WTC11 (cell line): ENCODE results near the gene KLK12. TPM values are rescaled to one million over a fixed set of nuclear protein-coding genes. Genes with fewer than 3 reads are reported as not detected.

Experiments used
- ATAC-seq: fragments of 200-7000 bp; cut with Tn5 transposase; 2 replicates; pipeline ENCODE4 v1.10.0; 2021; ENCODE audit warnings: mild to moderate bottlenecking, moderate library complexity
- CTCF ChIA-PET: fragments of 300-600 bp; sonication (Branson Sonifier 250); formaldehyde crosslinking; loops from one replicate; lab custom pipeline; 2021; ENCODE audit warnings: antibody characterized with exemption; lab: Charles Lee
- POLR2A ChIA-PET: fragments of 350-600 bp; sonication (Branson Sonifier 250); formaldehyde crosslinking; loops from one replicate; lab custom pipeline; 2021; ENCODE audit warnings: antibody characterized with exemption; lab: Charles Lee
- DNase-seq: peaks from one replicate; pipeline ENCODE4 v3.0.0; 2021; ENCODE audit warnings: low spot score
- H3K27ac Mint-ChIP-seq: 2 replicates; pipeline ENCODE4 v1.8.0; 2021; ENCODE audit warnings: mixed read lengths
- H3K27me3 Mint-ChIP-seq: 2 replicates; pipeline ENCODE4 v1.8.0; 2021; ENCODE audit warnings: low read depth, mild to moderate bottlenecking, moderate library complexity, mixed read lengths
- H3K36me3 Mint-ChIP-seq: 2 replicates; pipeline ENCODE4 v1.8.0; 2021; ENCODE audit warnings: mixed read lengths
- H3K4me1 Mint-ChIP-seq: 2 replicates; pipeline ENCODE4 v1.8.0; 2022; ENCODE audit warnings: mixed read lengths
- H3K4me3 Mint-ChIP-seq: 2 replicates; pipeline ENCODE4 v1.8.0; 2021; ENCODE audit warnings: mild to moderate bottlenecking, moderate library complexity, mixed read lengths
- H3K9me3 Mint-ChIP-seq: 2 replicates; pipeline ENCODE4 v1.8.0; 2021; ENCODE audit warnings: mixed read lengths
- ATF2 ChIP-seq: sonication (generic); formaldehyde crosslinking; IDR thresholded peaks from 2 replicates; pipeline ENCODE4 v1.8.1; 2022; ENCODE audit warnings: low read depth, missing genetic modification reagents, borderline replicate concordance
- CTCF ChIP-seq: fragments of 200-600 bp; IDR thresholded peaks from 2 replicates; pipeline ENCODE4 v1.8.0; 2022; ENCODE audit warnings: antibody characterized with exemption
- FOXP4 ChIP-seq: sonication (generic); formaldehyde crosslinking; IDR thresholded peaks from 2 replicates; pipeline ENCODE4 v1.8.0; 2022; ENCODE audit warnings: mild to moderate bottlenecking, missing genetic modification reagents
- JAZF1 ChIP-seq: fragments of 250-450 bp; sonication (Bioruptor Pico); IDR thresholded peaks from 2 replicates; pipeline ENCODE4 v1.9.0; 2021; ENCODE audit warnings: moderate library complexity, mild to moderate bottlenecking, inconsistent platforms
- JUN ChIP-seq: sonication (generic); formaldehyde crosslinking; IDR thresholded peaks from 2 replicates; pipeline ENCODE4 v1.8.0; 2023; ENCODE audit warnings: mild to moderate bottlenecking, missing genetic modification reagents
- KAT7 ChIP-seq: sonication (generic); formaldehyde crosslinking; IDR thresholded peaks from 2 replicates; pipeline ENCODE4 v1.8.1; 2023; ENCODE audit warnings: missing genetic modification reagents, mild to moderate bottlenecking, borderline replicate concordance
- STAT6 ChIP-seq: sonication (generic); formaldehyde crosslinking; conservative IDR thresholded peaks from 2 replicates; pipeline ENCODE4 v1.8.1; 2023; ENCODE audit warnings: mild to moderate bottlenecking, low read depth, missing genetic modification reagents, moderate library complexity
- TEAD4 ChIP-seq: sonication (generic); formaldehyde crosslinking; IDR thresholded peaks from 2 replicates; pipeline ENCODE4 v1.8.0; 2022; ENCODE audit warnings: mild to moderate bottlenecking, missing genetic modification reagents
- ZBTB21 ChIP-seq: sonication (generic); formaldehyde crosslinking; IDR thresholded peaks from 2 replicates; pipeline ENCODE4 v1.8.1; 2023; ENCODE audit warnings: mild to moderate bottlenecking, missing genetic modification reagents, borderline replicate concordance
- ZNF138 ChIP-seq: sonication (generic); formaldehyde crosslinking; conservative IDR thresholded peaks from 2 replicates; pipeline ENCODE4 v1.8.1; 2022; ENCODE audit warnings: mild to moderate bottlenecking, moderate library complexity, missing genetic modification reagents
- total RNA-seq: library from RNA; stranded (reverse); gene quantifications from 3 replicates; pipeline ENCODE4 v1.2.3, GENCODE V29; 2021
- TF ChIP-seq, protein P1 (sequence below): sonication (generic); formaldehyde crosslinking; IDR thresholded peaks from 2 replicates; pipeline ENCODE4 v1.8.1; 2023; ENCODE audit warnings: mild to moderate bottlenecking, missing genetic modification reagents, moderate library complexity
- TF ChIP-seq, protein P2 (sequence below): sonication (generic); formaldehyde crosslinking; IDR thresholded peaks from 2 replicates; pipeline ENCODE4 v1.8.1; 2023; ENCODE audit warnings: mild to moderate bottlenecking, missing genetic modification reagents
- TF ChIP-seq, protein P3 (sequence below): sonication (generic); formaldehyde crosslinking; IDR thresholded peaks from 2 replicates; pipeline ENCODE4 v1.8.1; 2022; ENCODE audit warnings: low read depth, mild to moderate bottlenecking, moderate library complexity, missing genetic modification reagents, borderline replicate concordance

The KLK12 gene
- total RNA-seq, 1 experiment from 2014 or later = not detected

- no peak for DNase-seq
- TF ChIP-seq, protein P1, sequence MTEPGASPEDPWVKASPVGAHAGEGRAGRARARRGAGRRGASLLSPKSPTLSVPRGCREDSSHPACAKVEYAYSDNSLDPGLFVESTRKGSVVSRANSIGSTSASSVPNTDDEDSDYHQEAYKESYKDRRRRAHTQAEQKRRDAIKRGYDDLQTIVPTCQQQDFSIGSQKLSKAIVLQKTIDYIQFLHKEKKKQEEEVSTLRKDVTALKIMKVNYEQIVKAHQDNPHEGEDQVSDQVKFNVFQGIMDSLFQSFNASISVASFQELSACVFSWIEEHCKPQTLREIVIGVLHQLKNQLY (CRISPR knock-in tag) = no peak
- no peak for TF ChIP-seq JUN (CRISPR knock-in tag)
- TF ChIP-seq KAT7 (CRISPR knock-in tag) = no peak
- no peak for TF ChIP-seq FOXP4 (CRISPR knock-in tag)
- no peak for TF ChIP-seq STAT6 (CRISPR knock-in tag)
- TF ChIP-seq ATF2 = no peak
- no peak for TF ChIP-seq CTCF
- no peak for TF ChIP-seq ZBTB21
- TF ChIP-seq, protein P2, sequence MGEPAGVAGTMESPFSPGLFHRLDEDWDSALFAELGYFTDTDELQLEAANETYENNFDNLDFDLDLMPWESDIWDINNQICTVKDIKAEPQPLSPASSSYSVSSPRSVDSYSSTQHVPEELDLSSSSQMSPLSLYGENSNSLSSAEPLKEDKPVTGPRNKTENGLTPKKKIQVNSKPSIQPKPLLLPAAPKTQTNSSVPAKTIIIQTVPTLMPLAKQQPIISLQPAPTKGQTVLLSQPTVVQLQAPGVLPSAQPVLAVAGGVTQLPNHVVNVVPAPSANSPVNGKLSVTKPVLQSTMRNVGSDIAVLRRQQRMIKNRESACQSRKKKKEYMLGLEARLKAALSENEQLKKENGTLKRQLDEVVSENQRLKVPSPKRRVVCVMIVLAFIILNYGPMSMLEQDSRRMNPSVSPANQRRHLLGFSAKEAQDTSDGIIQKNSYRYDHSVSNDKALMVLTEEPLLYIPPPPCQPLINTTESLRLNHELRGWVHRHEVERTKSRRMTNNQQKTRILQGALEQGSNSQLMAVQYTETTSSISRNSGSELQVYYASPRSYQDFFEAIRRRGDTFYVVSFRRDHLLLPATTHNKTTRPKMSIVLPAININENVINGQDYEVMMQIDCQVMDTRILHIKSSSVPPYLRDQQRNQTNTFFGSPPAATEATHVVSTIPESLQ (CRISPR knock-in tag) = no peak
- no peak for TF ChIP-seq TEAD4
- TF ChIP-seq, protein P3, sequence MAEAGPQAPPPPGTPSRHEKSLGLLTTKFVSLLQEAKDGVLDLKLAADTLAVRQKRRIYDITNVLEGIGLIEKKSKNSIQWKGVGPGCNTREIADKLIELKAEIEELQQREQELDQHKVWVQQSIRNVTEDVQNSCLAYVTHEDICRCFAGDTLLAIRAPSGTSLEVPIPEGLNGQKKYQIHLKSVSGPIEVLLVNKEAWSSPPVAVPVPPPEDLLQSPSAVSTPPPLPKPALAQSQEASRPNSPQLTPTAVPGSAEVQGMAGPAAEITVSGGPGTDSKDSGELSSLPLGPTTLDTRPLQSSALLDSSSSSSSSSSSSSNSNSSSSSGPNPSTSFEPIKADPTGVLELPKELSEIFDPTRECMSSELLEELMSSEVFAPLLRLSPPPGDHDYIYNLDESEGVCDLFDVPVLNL (CRISPR knock-in tag) = no peak
- TF ChIP-seq ZNF138 (CRISPR knock-in tag) = no peak
- TF ChIP-seq JAZF1 (CRISPR knock-in tag) = no peak
- TF ChIP-seq, all 79 proteins: peak for 0
- H3K9me3 Mint-ChIP-seq = peaks cover 6% of the 10 kb centered on the region
- H3K27ac Mint-ChIP-seq = no peak overlapping the region
- H3K27me3 Mint-ChIP-seq = peaks cover 6% of the 10 kb centered on the region
- POLR2A ChIA-PET = no interaction called here
- no peak for ATAC-seq
- no peaks in the 10 kb centered on the region for H3K36me3 Mint-ChIP-seq
- CTCF ChIA-PET = interaction anchor here (0.8 to 3.1 kb wide), 6 partner anchors 8 to 104 kb away, joined by 3 to 21 read pairs (median 3); partner anchors contain the start of gene KLK13
- H3K4me1 Mint-ChIP-seq = peaks cover 41% of the 10 kb centered on the region
- no peak overlapping the region for H3K4me3 Mint-ChIP-seq
Observed at GRCh38 chr19:51025401-51025800, 9.4 kb downstream of the KLK12 start.
